C4-2B (cell line): ENCODE measurements around the gene SLC9B1.

ENCODE experiments used
- ZFX ChIP-seq: fragments of 450-650 bp; IDR thresholded peaks from 2 replicates; pipeline ENCODE4 v1.6.1; 2017
- TF ChIP-seq, protein P1 (sequence below): fragments of 450-650 bp; conservative IDR thresholded peaks from 2 replicates; pipeline ENCODE4 v1.5.1; 2017; ENCODE audit warnings: mild to moderate bottlenecking

DNA sequence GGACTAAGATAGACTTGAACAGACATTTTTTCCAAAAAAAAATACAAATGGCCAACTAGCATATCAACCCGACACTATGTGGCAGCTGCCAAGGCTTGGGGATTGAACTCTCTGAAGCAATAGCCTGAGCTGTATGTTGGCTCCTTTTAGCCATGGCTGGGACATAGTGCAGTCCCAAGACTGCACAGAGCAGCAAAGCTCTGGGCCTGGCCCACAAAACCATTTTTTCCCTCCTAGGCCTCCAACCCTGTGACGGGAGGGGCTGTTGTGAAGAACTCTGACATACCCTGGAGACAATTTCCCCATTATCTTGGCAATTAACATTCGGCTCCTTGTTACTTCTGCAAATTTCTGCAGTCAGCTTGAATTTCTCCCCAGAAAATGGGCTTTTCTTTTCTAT lies 100.6 kb downstream of the SLC9B1 start:
- TF ChIP-seq, protein P1, sequence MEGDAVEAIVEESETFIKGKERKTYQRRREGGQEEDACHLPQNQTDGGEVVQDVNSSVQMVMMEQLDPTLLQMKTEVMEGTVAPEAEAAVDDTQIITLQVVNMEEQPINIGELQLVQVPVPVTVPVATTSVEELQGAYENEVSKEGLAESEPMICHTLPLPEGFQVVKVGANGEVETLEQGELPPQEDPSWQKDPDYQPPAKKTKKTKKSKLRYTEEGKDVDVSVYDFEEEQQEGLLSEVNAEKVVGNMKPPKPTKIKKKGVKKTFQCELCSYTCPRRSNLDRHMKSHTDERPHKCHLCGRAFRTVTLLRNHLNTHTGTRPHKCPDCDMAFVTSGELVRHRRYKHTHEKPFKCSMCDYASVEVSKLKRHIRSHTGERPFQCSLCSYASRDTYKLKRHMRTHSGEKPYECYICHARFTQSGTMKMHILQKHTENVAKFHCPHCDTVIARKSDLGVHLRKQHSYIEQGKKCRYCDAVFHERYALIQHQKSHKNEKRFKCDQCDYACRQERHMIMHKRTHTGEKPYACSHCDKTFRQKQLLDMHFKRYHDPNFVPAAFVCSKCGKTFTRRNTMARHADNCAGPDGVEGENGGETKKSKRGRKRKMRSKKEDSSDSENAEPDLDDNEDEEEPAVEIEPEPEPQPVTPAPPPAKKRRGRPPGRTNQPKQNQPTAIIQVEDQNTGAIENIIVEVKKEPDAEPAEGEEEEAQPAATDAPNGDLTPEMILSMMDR: no peak
- TF ChIP-seq ZFX: no peak
